GM12873 (cell line): ENCODE measurements around the gene AATK.

Experiments used
- CTCF ChIP-seq: IDR thresholded peaks from 2 replicates; pipeline ENCODE4 v1.5.1; 2012; ENCODE audit warnings: low read depth, mild to moderate bottlenecking, moderate library complexity, low read length, control low read depth; ENCODE audit not compliant: insufficient read depth; ENCODE audit errors: missing control alignments

Gene AATK

GRCh38 chr17:81116704-81117103 is 49.3 kb downstream of the AATK start:
- TF ChIP-seq CTCF = no peak

- TF ChIP-seq CTCF = no peak
These were observed 50.1 kb downstream of the AATK start for GRCh38 chr17:81115749-81116464.

GRCh38 chr17:81115219-81115618 is 50.8 kb downstream of the AATK start:
- TF ChIP-seq CTCF = no peak

GRCh38 chr17:81114351-81115093 is 51.5 kb downstream of the AATK start:
- no peak for TF ChIP-seq CTCF

- TF ChIP-seq CTCF = no peak
These were observed 52.8 kb downstream of the AATK start for GRCh38 chr17:81113158-81113724.

GRCh38 chr17:81112450-81112849 is 53.6 kb downstream of the AATK start:
- no peak for TF ChIP-seq CTCF

GRCh38 chr17:81111066-81111465 is 55.0 kb downstream of the AATK start:
- TF ChIP-seq CTCF = no peak
